ENCODE measurements around the gene FAT4. TPM values are rescaled to one million over a fixed set of nuclear protein-coding genes. Genes with fewer than 3 reads are reported as not detected.

FAT4 gene
- total and polyA plus RNA-seq, 2 of the 4 experiments (the other 2 are of a cell fraction) = 6.8 to 37.5 TPM

GRCh38 chr4:125276811-125277210 lies 37.9 kb upstream of the FAT4 start:
- Histone ChIP-seq H3K9ac (ENCODE audit: low read depth, low read length) (no peak overlapping the region), H4K8ac (ENCODE audit: low read depth in 2 of 2, low read length in 2 of 2) (no peak overlapping the region), H3K36me3 (ENCODE audit: control insufficient read depth, insufficient read depth, low read length) (no peaks in the 10 kb centered on the region), H2BK5ac (ENCODE audit: low read depth, low read length, poor library complexity, severe bottlenecking) (no peak overlapping the region), H3K4me3 (ENCODE audit: insufficient read depth, low read depth, low read length) (no peak overlapping the region), H4K20me1 (ENCODE audit: insufficient read depth, low read length) (no peaks in the 10 kb centered on the region), H3K23ac (ENCODE audit: low read depth, low read length) (no peak overlapping the region), H2AK5ac (ENCODE audit: low read depth, low read length) (no peak overlapping the region), H4K91ac (ENCODE audit: insufficient read depth, low read depth, low read length) (no peak overlapping the region), H3K9me1 (ENCODE audit: insufficient read depth, low read length) (peaks cover 2% of the 10 kb centered on the region; the same call in 1 of the 2 replicates), H2AFZ (replicated peaks; ENCODE audit: low read length, poor library complexity) (peak overlapping the region; percentile 43), H2BK120ac (ENCODE audit: low read depth, low read length) (no peak overlapping the region), H3K4me1 (ENCODE audit: control insufficient read depth, insufficient read depth, low read length) (no peaks in the 10 kb centered on the region), H3K9me3 (ENCODE audit: control insufficient read depth, insufficient read depth, low read length) (no peaks in the 10 kb centered on the region), H3K18ac (ENCODE audit: low read depth, low read length) (no peak overlapping the region), H3K27me3 (ENCODE audit: control insufficient read depth, insufficient read depth, low read length) (no peaks in the 10 kb centered on the region), H3K4ac (ENCODE audit: low read depth, low read length) (no peak overlapping the region), H3K4me2 (ENCODE audit: low read depth, low read length) (no peak overlapping the region), H3K27ac (ENCODE audit: insufficient read depth, low read length) (no peak overlapping the region), H2BK20ac (ENCODE audit: low read depth, low read length) (no peak overlapping the region), H3K56ac (ENCODE audit: extremely low read depth, insufficient read depth, low read length) (no peak overlapping the region), H2BK15ac (ENCODE audit: low read depth, low read length) (no peak overlapping the region), H3K14ac (replicated peaks; ENCODE audit: low read depth, low read length) (no peak overlapping the region), H4K5ac (ENCODE audit: low read depth, low read length) (no peak overlapping the region), H3K79me1 (ENCODE audit: low read depth in 1 of 2, low read length in 2 of 2) (no peaks in the 10 kb centered on the region), H2AK9ac (replicated peaks; ENCODE audit: low read depth, low read length, poor library complexity) (no peak overlapping the region)
- dilution Hi-C loops (cut with HindIII; ENCODE audit: low sequenced_read_pairs, unreplicated experiment) = no loop called here
- CTCF ChIA-PET = no interaction called here
- ATAC-seq (ENCODE audit: low read depth) (no peak), DNase-seq (no peak)
- BruUV-seq (replicated peaks) = no TSS peak
- intact Hi-C loops (cut with micrococcal nuclease) = no loop called here
- POLR2A ChIA-PET (ENCODE audit: unreplicated experiment) = no interaction called here
- no CpG with 5 or more reads among the region's 1 CpG for WGBS, 2 experiments (ENCODE audit: extremely low coverage in 2 of 2, insufficient read length in 1 of 2)
- in situ Hi-C loops (cut with MboI; ENCODE audit: low sequenced_read_pairs) = no loop called here
- TF ChIP-seq MXI1 (IDR thresholded peaks at IDR 0.05; ENCODE audit: borderline replicate concordance, low read depth, low read length) (no peak), CTCF (conservative IDR thresholded peaks at IDR 0.05; ENCODE audit: low read depth, low read length) (no peak), CEBPB (IDR thresholded peaks at IDR 0.05; ENCODE audit: low read depth, low read length) (no peak), SMC3 (IDR thresholded peaks at IDR 0.05; ENCODE audit: low read depth, low read length) (no peak), POLR2A (IDR thresholded peaks at IDR 0.05; ENCODE audit: low read depth, low read length) (no peak), FOS (IDR thresholded peaks at IDR 0.05; ENCODE audit: low read depth, low read length) (no peak), RCOR1 (IDR thresholded peaks at IDR 0.05; ENCODE audit: insufficient replicate concordance, low read length) (no peak), CHD1 (IDR thresholded peaks at IDR 0.05; ENCODE audit: low read depth, low read length) (no peak), RAD21 (IDR thresholded peaks at IDR 0.05; ENCODE audit: low read length) (no peak), USF2 (IDR thresholded peaks at IDR 0.05; ENCODE audit: low read depth, low read length) (no peak), NFE2L2 (IDR thresholded peaks at IDR 0.05; ENCODE audit: low read depth, low read length) (no peak), BHLHE40 (IDR thresholded peaks at IDR 0.05; ENCODE audit: low read depth, low read length) (no peak), RFX5 (IDR thresholded peaks at IDR 0.05; ENCODE audit: low read depth, low read length) (no peak), MAFK (IDR thresholded peaks at IDR 0.05; ENCODE audit: low read depth, low read length) (no peak), MAZ (IDR thresholded peaks at IDR 0.05; ENCODE audit: borderline replicate concordance, low read depth, low read length) (no peak), ELK1 (IDR thresholded peaks at IDR 0.05; ENCODE audit: borderline replicate concordance, low read depth, low read length) (no peak)
